Measurements from ENCODE around the gene MATN3. TPM values are rescaled to one million over a fixed set of nuclear protein-coding genes. Genes with fewer than 3 reads are reported as not detected.

The MATN3 gene
- total and polyA plus RNA-seq, 9 of the 15 experiments (the other 6 are each of a cell fraction or from before 2014, with no cell fraction given), result not detected

DNA sequence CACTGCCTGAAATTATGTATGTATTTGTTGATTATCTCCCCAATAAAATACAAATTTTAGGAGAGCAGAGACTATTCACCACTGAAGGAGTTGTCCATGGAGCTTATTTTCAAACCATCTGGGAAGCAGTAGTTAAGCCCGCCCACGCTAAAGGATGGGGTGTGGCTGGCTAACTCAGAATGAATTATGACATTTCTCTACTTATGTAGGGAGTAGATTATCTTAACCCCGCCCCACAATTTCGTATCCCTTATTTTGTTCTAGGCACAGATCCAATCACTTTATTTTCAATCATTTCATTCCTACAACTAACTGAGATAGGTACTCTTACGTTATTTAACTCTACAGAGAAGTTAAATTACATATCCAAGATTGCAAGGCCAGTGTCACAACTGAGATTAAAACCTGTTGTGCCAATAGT, 40.4 kb upstream of the MATN3 start (continued):
- no peak for TF ChIP-seq SAP30 (IDR thresholded peaks at IDR 0.05; ENCODE audit: borderline replicate concordance, insufficient read depth, low read depth, low read length, poor library complexity, severe bottlenecking)
- no peak for TF ChIP-seq SIX5 (IDR thresholded peaks at IDR 0.05; ENCODE audit: borderline replicate concordance in 1 of 2, insufficient read depth in 1 of 2, low read depth in 1 of 2, low read length in 2 of 2)
- TF ChIP-seq ZNF217 (CRISPR knock-in tag; IDR thresholded peaks at IDR 0.05), result no peak
- TF ChIP-seq SAFB2 (IDR thresholded peaks at IDR 0.05; ENCODE audit: borderline replicate concordance, low read depth, low read length, severe bottlenecking), result no peak
- no peak for TF ChIP-seq CEBPG (CRISPR knock-in tag; IDR thresholded peaks at IDR 0.05)
- no peak for TF ChIP-seq CEBPG (tag; conservative IDR thresholded peaks at IDR 0.05 in 1 of 2, IDR thresholded peaks at IDR 0.05 in 1 of 2)
- TF ChIP-seq L3MBTL2 (IDR thresholded peaks at IDR 0.05), result no peak
- TF ChIP-seq ADNP (tag; IDR thresholded peaks at IDR 0.05), result no peak
- no peak for TF ChIP-seq TFAM (CRISPR knock-in tag; conservative IDR thresholded peaks at IDR 0.05)
- TF ChIP-seq, protein P1, sequence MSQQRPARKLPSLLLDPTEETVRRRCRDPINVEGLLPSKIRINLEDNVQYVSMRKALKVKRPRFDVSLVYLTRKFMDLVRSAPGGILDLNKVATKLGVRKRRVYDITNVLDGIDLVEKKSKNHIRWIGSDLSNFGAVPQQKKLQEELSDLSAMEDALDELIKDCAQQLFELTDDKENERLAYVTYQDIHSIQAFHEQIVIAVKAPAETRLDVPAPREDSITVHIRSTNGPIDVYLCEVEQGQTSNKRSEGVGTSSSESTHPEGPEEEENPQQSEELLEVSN (IDR thresholded peaks at IDR 0.05; ENCODE audit: borderline replicate concordance in 1 of 2, extremely low read depth in 1 of 2, insufficient read depth in 1 of 2, insufficient read length in 1 of 2, low read depth in 1 of 2, low read length in 1 of 2, poor library complexity in 1 of 2, severe bottlenecking in 1 of 2), result no peak
- no peak for TF ChIP-seq ZNF316 (IDR thresholded peaks at IDR 0.05)
- TF ChIP-seq MCM5 (IDR thresholded peaks at IDR 0.05; ENCODE audit: low read depth), result no peak
- TF ChIP-seq, protein P2, sequence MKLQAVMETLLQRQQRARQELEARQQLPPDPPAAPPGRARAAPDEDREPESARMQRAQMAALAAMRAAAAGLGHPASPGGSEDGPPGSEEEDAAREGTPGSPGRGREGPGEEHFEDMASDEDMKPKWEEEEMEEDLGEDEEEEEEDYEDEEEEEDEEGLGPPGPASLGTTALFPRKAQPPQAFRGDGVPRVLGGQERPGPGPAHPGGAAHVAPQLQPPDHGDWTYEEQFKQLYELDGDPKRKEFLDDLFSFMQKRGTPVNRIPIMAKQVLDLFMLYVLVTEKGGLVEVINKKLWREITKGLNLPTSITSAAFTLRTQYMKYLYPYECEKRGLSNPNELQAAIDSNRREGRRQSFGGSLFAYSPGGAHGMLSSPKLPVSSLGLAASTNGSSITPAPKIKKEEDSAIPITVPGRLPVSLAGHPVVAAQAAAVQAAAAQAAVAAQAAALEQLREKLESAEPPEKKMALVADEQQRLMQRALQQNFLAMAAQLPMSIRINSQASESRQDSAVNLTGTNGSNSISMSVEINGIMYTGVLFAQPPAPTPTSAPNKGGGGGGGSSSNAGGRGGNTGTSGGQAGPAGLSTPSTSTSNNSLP (IDR thresholded peaks at IDR 0.05; ENCODE audit: borderline replicate concordance, low read depth, low read length), result 0 out of 2 replicates have a peak, but pooled peaks have one; percentile 39
- TF ChIP-seq, protein P3, sequence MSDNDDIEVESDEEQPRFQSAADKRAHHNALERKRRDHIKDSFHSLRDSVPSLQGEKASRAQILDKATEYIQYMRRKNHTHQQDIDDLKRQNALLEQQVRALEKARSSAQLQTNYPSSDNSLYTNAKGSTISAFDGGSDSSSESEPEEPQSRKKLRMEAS (CRISPR knock-in tag; IDR thresholded peaks at IDR 0.05), result no peak
- no peak for TF ChIP-seq HEY1 (CRISPR knock-in tag; IDR thresholded peaks at IDR 0.05; ENCODE audit: borderline replicate concordance)
- TF ChIP-seq SOX6 (IDR thresholded peaks at IDR 0.05), result no peak; the same call in 1 of the 2 replicates
- no peak for TF ChIP-seq KLF6 (CRISPR knock-in tag; IDR thresholded peaks at IDR 0.05; ENCODE audit: borderline replicate concordance)
- no peak for TF ChIP-seq SRF (CRISPR knock-in tag; IDR thresholded peaks at IDR 0.05)
- TF ChIP-seq CBX8 (IDR thresholded peaks at IDR 0.05; ENCODE audit: borderline replicate concordance, extremely low read depth, low read depth, low read length, poor library complexity, severe bottlenecking), result no peak
- TF ChIP-seq FOS (IDR thresholded peaks at IDR 0.05; ENCODE audit: extremely low read depth, insufficient read length), result no peak
- no peak for TF ChIP-seq LCOR (CRISPR knock-in tag; IDR thresholded peaks at IDR 0.05)
- TF ChIP-seq SMARCC2 (IDR thresholded peaks at IDR 0.05; ENCODE audit: low read depth), result no peak

Data from K562 (cell line).